Measurements from ENCODE around the gene CFAP73. TPM values are rescaled to one million over a fixed set of nuclear protein-coding genes. Genes with fewer than 3 reads are reported as not detected.

Gene CFAP73
- total RNA-seq, 2 donors from 2014 or later, result not detected

DNA sequence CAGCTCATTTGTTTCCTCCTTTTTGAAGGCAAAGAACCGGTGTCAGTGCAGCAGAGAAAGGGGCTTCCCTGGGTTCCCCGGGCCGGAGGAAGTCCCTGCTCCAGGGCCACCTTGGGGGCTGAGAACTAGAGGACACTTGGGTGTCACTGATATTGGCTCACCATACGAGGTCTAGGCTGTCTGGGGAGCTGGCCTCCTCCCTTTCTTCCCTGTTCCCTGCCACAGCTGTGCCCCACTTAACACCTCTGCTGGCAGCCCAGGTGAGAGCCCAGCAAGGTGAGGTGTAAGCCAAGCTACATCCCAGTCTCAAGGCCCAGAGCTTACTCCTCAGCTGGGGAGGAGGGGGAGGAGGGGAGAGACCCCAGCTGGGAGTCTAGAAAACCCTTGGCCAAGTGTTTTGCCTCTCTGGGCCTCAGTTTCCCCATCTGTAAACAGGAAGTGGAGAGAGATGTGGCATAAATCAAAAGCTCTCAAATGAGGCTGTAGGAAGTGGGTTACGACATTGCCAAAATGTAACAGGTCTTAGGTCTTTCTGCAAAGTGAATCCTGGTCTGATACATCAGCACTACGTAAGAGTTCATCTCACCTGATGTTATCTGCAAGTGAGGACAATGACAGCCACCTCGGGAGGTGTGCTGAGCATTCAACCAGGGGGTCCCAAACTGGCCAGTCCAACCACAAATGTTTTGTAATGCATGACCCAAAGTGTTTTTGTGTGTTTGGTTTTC is 39.5 kb upstream of the CFAP73 start:
- no peak for ATAC-seq (ENCODE audit: insufficient number of reproducible peaks, low FRiP score, low read depth)
- Histone ChIP-seq H3K36me3 (no peaks in the 10 kb centered on the region), H3K4me3 (no peak overlapping the region), H3K27me3 (replicated peaks; ENCODE audit: insufficient read depth) (no peaks in the 10 kb centered on the region), H3K9me3 (no peaks in the 10 kb centered on the region), H3K27ac (no peak overlapping the region), H3K4me1 (ENCODE audit: control insufficient read depth in 1 of 2, low read depth in 2 of 2) (no peaks in the 10 kb centered on the region)
- TF ChIP-seq, protein P1, sequence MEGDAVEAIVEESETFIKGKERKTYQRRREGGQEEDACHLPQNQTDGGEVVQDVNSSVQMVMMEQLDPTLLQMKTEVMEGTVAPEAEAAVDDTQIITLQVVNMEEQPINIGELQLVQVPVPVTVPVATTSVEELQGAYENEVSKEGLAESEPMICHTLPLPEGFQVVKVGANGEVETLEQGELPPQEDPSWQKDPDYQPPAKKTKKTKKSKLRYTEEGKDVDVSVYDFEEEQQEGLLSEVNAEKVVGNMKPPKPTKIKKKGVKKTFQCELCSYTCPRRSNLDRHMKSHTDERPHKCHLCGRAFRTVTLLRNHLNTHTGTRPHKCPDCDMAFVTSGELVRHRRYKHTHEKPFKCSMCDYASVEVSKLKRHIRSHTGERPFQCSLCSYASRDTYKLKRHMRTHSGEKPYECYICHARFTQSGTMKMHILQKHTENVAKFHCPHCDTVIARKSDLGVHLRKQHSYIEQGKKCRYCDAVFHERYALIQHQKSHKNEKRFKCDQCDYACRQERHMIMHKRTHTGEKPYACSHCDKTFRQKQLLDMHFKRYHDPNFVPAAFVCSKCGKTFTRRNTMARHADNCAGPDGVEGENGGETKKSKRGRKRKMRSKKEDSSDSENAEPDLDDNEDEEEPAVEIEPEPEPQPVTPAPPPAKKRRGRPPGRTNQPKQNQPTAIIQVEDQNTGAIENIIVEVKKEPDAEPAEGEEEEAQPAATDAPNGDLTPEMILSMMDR (IDR thresholded peaks at IDR 0.05), result no peak
- DNase-seq (ENCODE audit: low spot score), result no peak

DNA sequence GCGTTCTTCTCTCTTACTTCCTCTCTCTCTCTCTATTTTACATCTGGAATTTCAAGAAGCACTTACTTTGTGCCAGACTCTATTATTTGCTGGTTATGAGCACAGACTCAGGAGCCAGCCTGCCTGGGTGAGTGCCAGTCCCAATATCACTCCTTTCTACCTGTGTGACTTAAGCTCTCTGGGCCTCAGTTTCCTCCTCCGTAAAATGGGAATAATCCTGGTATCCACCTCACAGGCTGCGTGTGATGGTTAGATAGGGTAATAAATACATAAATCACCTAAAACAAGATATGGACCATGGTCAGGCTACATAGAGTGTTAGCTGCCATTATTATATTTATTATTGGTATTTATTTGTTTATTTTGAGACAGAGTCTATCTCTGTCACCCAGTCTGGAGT is 38.3 kb upstream of the CFAP73 start:
- TF ChIP-seq, protein P1 (IDR thresholded peaks at IDR 0.05), result no peak
- Histone ChIP-seq H3K27ac (no peak overlapping the region), H3K9me3 (no peaks in the 10 kb centered on the region), H3K36me3 (no peaks in the 10 kb centered on the region), H3K4me1 (ENCODE audit: control insufficient read depth in 1 of 2, low read depth in 2 of 2) (no peaks in the 10 kb centered on the region), H3K4me3 (no peak overlapping the region), H3K27me3 (replicated peaks; ENCODE audit: insufficient read depth) (no peaks in the 10 kb centered on the region)
- ATAC-seq (ENCODE audit: insufficient number of reproducible peaks, low FRiP score, low read depth) (no peak), DNase-seq (ENCODE audit: low spot score) (no peak)

DNA sequence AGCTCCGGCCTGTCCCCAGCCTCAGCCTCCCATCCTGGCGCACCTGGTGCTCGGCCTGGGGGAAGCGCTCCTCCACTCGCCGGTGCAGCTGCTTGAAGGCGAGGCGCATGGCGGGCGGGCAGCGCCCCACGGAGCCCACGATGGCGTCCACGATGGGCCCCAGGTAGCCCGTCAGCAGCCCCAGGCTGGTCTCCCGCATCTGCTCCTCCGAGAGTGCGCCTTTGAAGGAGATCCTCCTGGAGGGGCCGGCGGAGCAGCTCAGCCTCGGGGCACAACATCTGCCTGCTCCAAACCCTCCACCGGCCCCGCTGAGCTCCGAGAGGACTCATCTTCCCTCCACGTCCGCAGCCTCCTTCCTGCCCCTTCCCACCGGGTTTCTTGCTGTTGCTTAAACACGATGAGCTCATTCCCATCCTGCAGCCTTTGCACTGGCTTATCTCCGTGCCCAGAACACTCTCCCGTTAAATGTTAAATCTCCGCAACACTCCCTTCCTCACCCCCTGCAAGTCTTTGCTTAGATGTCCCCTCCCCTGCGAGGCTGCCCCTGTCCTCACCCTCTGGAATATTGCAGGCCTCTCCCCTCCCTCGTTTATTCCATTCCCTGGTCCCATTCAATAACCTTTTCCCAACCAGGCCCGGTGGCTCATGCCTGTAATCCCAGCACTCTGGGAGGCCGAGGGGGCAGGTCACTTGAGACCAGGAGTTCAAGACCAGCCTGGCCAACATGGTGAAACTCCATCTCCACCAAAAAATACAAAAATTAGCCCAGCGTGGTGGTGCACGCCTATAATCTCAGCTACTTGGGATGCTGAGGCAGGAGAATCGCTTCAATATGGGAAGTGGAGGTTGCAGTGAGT is 37.3 kb upstream of the CFAP73 start:
- no peaks in the 10 kb centered on the region for H3K4me1 ChIP-seq (ENCODE audit: control insufficient read depth in 1 of 2, low read depth in 2 of 2)
- H3K27ac ChIP-seq, result no peak overlapping the region
- ATAC-seq (ENCODE audit: insufficient number of reproducible peaks, low FRiP score, low read depth) (no peak), DNase-seq (ENCODE audit: low spot score) (no peak)
- no peaks in the 10 kb centered on the region for H3K36me3 ChIP-seq
- H3K27me3 ChIP-seq (replicated peaks; ENCODE audit: insufficient read depth), result no peaks in the 10 kb centered on the region
- no peaks in the 10 kb centered on the region for H3K9me3 ChIP-seq
- H3K4me3 ChIP-seq, result no peak overlapping the region
- TF ChIP-seq, protein P1 (IDR thresholded peaks at IDR 0.05), result no peak

DNA sequence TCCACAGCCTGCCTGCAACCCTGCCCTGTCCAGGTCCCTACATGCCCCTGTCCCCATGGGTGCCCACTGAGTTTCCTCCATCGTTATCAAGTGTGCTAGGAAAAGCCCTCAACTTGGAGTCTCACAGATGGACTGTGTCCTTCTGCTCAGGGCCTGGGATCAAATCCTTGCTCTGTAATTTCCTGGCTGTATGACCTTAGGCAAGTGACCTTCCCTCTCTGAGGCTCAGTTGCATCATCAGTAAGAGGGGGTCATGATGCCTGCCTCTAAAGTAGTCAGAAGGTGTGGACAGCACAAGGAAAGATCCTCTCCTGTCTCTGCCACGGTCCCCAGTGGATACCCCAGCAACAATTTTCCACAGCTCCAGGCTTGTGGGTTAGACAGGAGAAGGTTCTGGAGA is 36.1 kb upstream of the CFAP73 start:
- Histone ChIP-seq H3K9me3 (no peaks in the 10 kb centered on the region), H3K4me3 (no peak overlapping the region), H3K36me3 (no peaks in the 10 kb centered on the region), H3K4me1 (ENCODE audit: control insufficient read depth in 1 of 2, low read depth in 2 of 2) (no peaks in the 10 kb centered on the region), H3K27ac (no peak overlapping the region), H3K27me3 (replicated peaks; ENCODE audit: insufficient read depth) (no peaks in the 10 kb centered on the region)
- ATAC-seq (ENCODE audit: insufficient number of reproducible peaks, low FRiP score, low read depth) (no peak), DNase-seq (ENCODE audit: low spot score) (no peak)
- TF ChIP-seq, protein P1 (IDR thresholded peaks at IDR 0.05), result no peak

DNA sequence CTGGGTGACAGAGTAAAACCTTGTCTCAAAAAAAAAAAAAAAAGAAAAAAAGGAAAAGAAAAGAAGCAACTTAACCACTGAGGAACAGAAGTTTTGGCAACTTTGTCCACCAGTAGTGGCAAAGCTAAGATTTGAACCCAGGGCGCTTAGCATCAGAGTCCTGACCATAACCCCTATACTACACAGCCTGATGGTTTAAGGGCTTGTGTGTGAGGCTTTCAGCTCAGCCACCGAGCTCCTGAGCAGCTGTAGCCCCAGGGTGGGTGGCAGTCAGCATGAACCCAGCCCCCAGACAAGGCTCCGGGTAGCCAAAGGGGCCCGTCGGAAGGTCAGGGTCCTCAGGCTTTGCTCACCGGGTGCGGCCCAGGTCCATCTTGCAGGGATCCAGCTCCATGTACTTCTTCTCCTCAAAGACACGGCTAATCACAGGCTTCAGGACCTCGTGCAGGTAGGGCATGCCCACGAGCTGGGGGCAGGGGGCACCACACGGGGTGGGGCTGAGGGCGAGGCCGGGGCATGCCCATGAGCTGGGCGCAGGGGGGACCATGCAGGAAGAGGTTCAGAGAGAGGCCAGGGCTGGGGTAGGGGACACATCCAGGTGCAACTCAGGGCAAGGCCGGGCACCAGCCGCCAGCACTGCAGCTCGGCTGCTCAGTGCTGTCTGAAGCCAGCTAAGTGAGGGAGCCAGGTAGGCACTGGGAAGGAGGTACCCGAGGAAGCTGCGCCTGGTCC is 34.9 kb upstream of the CFAP73 start:
- TF ChIP-seq, protein P1 (IDR thresholded peaks at IDR 0.05), result no peak
- DNase-seq (ENCODE audit: low spot score) (no peak), ATAC-seq (ENCODE audit: insufficient number of reproducible peaks, low FRiP score, low read depth) (no peak)
- Histone ChIP-seq H3K9me3 (no peaks in the 10 kb centered on the region), H3K4me1 (ENCODE audit: control insufficient read depth in 1 of 2, low read depth in 2 of 2) (no peaks in the 10 kb centered on the region), H3K27ac (no peak overlapping the region), H3K4me3 (no peak overlapping the region), H3K27me3 (replicated peaks; ENCODE audit: insufficient read depth) (no peaks in the 10 kb centered on the region), H3K36me3 (no peaks in the 10 kb centered on the region)

Measured in thoracic aorta (tissue), 2 donors.